GM06990 (cell line): Measurements from ENCODE around the gene SPATC1L.

Experiments used
- DNase-seq: peaks from one replicate; pipeline ENCODE4 v3.0.0-alpha.2; 2011; ENCODE audit not compliant: insufficient read length; ENCODE audit errors: extremely low read depth
- H3K27me3 ChIP-seq: replicated peaks from 2 replicates; pipeline ENCODE4 v1.6.0; 2011; ENCODE audit warnings: low read length; ENCODE audit not compliant: control insufficient read depth, insufficient read depth
- H3K36me3 ChIP-seq: 2 replicates; pipeline ENCODE4 v1.5.1; 2011; ENCODE audit warnings: low read length; ENCODE audit not compliant: control insufficient read depth, insufficient read depth
- H3K4me3 ChIP-seq: replicated peaks from 2 replicates; pipeline ENCODE4 v1.5.1; 2011; ENCODE audit warnings: low read depth, mild to moderate bottlenecking, control low read depth, low read length
- TF ChIP-seq, protein P1 (sequence below): IDR thresholded peaks from 2 replicates; pipeline ENCODE4 v1.5.1; 2011; ENCODE audit warnings: low read length, control low read depth, mild to moderate bottlenecking, inconsistent platforms; ENCODE audit not compliant: insufficient read depth, poor library complexity, severe bottlenecking

SPATC1L gene

GRCh38 chr21:46137908-46138307 lies 46.4 kb downstream of the SPATC1L start:
- Histone ChIP-seq H3K4me3 (no peak overlapping the region), H3K27me3 (no peaks in the 10 kb centered on the region), H3K36me3 (no peaks in the 10 kb centered on the region)
- TF ChIP-seq, protein P1, sequence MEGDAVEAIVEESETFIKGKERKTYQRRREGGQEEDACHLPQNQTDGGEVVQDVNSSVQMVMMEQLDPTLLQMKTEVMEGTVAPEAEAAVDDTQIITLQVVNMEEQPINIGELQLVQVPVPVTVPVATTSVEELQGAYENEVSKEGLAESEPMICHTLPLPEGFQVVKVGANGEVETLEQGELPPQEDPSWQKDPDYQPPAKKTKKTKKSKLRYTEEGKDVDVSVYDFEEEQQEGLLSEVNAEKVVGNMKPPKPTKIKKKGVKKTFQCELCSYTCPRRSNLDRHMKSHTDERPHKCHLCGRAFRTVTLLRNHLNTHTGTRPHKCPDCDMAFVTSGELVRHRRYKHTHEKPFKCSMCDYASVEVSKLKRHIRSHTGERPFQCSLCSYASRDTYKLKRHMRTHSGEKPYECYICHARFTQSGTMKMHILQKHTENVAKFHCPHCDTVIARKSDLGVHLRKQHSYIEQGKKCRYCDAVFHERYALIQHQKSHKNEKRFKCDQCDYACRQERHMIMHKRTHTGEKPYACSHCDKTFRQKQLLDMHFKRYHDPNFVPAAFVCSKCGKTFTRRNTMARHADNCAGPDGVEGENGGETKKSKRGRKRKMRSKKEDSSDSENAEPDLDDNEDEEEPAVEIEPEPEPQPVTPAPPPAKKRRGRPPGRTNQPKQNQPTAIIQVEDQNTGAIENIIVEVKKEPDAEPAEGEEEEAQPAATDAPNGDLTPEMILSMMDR: no peak
- DNase-seq: no peak

- Histone ChIP-seq H3K4me3 (no peak overlapping the region), H3K27me3 (no peaks in the 10 kb centered on the region), H3K36me3 (no peaks in the 10 kb centered on the region)
- DNase-seq: no peak
- TF ChIP-seq, protein P1: no peak
These were observed 47.4 kb downstream of the SPATC1L start for GRCh38 chr21:46136739-46137349.

- TF ChIP-seq, protein P1: no peak
These were observed 48.4 kb downstream of the SPATC1L start for GRCh38 chr21:46135782-46136395.

GRCh38 chr21:46131838-46132651 lies 52.2 kb downstream of the SPATC1L start:
- Histone ChIP-seq H3K27me3 (no peaks in the 10 kb centered on the region), H3K4me3 (no peak overlapping the region), H3K36me3 (no peaks in the 10 kb centered on the region)
- DNase-seq: no peak
- TF ChIP-seq, protein P1: no peak

More at GRCh38 chr21:46135782-46136395, 48.4 kb downstream of the SPATC1L start:
- H3K27me3 ChIP-seq: no peaks in the 10 kb centered on the region
- no peak for DNase-seq
- no peak overlapping the region for H3K4me3 ChIP-seq
- no peaks in the 10 kb centered on the region for H3K36me3 ChIP-seq

GRCh38 chr21:46131588-46131837 lies 52.7 kb downstream of the SPATC1L start:
- DNase-seq: no peak
- TF ChIP-seq, protein P1: no peak
- H3K36me3 ChIP-seq: no peaks in the 10 kb centered on the region
- H3K27me3 ChIP-seq: no peaks in the 10 kb centered on the region
- H3K4me3 ChIP-seq: no peak overlapping the region
